Epidermal melanocyte (primary cell): Measurements from ENCODE around the gene NTM.
"Not testable (repeated sequence)": the region's sequence is repeated elsewhere in the genome, so short reads cannot be mapped to it uniquely, and the experiment has no call there.

Experiments
- DNase-seq: peaks from one replicate; pipeline ENCODE4 v3.0.0; 2011; ENCODE audit warnings: low spot score; ENCODE audit not compliant: insufficient read length

The NTM gene

DNA sequence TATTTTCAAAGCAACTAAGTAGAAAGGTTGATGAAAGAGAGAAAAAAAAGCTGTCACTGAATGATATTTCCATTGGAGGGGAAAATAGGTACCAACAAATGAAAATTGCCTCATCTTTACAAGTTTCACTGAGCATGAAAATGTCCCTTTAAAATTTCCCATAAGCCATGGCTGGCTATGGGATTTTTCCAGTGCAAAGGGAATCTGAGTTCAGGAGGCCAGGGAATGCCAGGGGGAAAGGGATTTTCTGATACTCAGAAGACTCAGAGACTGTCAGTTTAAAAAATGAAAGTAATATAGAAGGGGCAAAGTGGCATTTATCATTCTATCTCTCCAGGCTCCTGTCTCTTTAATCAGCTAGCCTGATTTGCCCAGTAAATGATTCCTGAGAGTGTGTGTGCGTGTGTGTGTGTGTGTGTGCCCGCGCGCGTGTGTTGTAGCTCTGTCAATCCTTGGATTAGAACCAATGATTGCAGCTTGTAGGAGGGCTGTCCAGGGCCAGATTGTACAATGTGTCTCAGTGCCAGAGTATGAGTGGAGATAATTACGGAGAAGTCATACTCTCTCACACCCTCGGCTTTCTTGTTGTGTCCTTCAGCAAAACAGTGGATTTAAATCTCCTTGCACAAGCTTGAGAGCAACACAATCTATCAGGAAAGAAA lies at the start of gene NTM:
TSS of gene NTM (plus strand) at position 526 of the 662 bp plus-strand sequence.
- DNase-seq: no peak

DNA sequence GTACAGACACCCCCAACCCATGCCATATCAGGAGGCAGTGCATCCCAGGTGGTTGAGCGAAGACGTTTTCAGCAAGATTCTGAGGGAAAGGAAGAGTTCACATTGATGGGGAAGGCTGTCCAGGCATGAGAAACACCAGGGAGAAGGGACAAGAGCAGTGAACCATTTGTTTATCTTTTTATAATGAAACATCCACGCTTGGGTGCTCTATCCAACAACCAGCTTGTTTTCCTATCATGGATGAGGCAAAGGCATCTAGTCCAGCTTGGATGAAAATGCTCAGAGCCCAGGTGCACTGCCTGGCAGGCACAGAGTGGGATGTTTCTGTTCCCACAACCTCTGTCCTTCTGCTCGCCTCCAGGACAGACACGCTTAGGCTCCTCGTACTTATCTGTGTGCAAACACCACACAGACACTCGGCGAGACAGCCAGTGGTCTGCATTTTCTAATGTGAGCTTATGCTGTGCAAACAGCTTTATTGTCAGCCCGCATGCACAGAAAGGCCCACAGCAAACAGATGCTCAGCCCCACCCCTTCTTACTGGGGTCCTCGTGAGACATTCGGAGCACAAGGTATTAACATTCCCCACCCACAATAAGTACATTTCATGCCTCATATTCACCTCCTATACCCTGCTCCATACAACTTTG lies 45.4 kb upstream of the NTM start:
- no peak for DNase-seq

DNA sequence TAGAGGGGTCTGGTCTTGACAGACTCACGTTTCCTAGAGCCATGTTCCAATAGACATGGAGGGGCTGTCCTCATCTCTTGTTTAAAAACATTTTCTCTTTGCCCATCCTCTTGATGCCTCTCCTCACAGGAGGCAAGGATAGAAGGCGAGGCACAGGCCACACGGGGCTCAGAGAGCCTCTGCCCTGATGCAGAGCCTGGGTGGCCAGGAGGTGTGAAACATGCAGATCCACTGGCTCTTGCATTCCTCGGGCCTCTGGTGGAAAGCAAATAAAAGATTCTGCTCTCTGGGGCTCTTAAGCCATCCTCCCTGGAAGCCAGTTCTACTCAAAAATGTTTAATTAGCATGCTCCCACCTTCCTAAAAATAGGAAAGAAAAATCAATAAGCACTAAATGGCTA lies 43.6 kb upstream of the NTM start:
- DNase-seq: no peak

DNA sequence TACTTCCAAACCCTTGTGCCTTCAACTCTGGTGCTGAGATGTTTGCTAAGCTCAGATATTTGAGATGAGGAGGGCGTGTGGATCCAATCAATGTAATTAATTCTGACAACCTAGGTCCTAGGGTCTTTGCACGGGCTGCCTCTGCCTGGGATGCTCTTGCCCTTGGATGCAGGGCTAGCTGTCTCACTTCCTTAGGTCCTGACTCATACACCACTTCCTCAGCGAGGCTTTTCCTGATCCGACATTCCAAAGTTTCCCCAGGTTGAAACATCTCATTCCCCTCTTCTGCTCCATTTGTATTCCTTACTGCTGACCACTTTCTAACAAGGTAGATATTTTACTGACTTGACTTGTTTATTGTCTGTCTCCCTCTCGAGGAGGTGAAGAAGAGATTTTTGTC lies 43.0 kb upstream of the NTM start:
- no peak for DNase-seq

DNA sequence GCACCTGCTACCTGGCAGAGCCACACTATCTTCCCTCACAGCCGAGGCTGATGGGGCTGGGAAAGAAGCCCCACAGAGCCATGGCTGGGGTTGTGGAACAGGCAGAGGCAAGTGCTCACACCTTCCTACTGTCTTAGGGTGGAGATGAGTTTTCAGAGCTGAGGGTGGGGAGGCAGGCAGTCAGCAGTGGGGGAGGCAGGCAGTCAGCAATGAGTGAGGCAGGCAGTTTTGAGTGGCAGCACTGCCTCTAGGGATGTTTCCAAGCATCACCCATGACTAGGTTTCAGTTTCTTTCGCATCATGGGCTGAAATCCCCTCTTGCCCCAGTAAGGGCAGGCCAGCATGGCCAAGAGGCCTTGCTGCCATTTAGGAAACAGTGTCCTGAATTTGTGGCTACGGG lies 41.6 kb upstream of the NTM start:
- DNase-seq: no peak

DNA sequence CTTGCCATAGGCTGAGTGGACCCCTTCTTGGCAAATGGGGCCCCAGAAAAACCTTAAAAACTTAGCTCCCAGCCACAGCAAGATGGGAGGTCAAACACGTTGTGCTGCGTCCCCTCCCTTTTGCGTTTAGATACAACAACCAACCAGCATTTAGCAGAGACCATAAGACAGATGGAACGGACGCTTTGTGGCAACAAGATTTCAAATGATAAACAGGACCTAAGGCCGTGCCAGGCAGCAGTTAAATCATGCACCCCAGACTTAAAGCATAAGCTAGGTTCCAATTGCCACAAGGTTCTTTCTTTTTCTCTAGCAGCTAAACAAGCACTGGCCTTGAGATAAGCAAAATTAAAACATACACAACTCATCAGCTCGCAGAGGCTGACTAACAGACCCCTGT lies 39.4 kb upstream of the NTM start:
- DNase-seq: no peak

DNA sequence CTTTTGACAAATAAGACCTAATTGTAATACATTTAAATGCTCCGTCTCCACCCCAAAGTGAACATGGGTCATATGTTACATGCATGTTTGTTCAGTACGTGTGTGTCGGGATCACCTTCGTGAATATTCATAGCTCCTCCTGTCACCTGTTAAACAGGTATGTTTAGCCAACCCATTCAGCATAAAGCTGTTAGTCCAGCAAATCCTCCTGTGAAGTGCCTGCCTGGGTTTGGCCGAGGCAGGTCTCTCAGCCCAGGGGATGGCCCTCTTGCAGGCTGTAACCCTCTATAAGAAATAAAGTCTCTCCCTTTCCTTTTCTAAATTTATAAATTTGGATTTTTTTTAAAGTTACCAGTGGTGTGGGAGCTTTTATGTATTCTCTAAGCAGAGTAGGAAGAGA lies 38.9 kb upstream of the NTM start:
- no peak for DNase-seq

DNA sequence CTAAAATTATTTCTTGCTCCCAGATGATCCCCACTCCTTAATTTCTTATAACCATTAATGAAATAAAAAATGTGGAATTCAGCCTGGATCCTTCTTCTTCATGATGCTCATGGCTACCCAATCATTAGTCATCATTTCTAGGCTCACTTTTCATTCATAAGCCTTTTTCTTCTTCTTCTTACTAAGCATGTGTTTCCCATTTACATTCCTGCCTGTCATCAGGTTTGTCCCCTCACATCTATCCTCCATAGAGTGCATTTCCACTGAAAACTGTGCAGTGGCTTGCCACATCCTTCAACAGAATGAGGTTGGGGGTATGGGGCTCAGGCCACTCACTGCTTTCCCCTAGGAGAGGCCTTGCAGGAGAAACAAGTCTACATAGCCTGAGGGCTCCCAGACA lies 35.8 kb upstream of the NTM start:
- no peak for DNase-seq

DNA sequence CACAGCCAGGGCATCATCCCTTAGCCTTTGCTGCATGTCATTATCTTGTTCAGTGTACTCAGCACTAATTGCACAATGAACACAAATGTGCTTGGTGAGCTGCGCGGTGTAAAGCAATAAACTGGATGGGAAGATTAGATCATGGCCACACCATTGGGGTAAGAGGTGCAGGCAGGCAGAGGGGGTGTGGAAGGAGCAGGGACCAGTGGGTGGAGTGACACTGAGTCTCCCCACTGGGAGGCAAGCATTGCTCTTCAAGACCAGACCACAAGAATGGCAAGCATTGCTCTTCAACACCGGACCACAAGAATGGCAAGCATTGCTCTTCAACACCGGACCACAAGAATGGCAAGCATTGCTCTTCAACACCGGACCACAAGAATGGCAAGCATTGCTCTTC lies 28.5 kb upstream of the NTM start:
- DNase-seq: not testable (repeated sequence)

DNA sequence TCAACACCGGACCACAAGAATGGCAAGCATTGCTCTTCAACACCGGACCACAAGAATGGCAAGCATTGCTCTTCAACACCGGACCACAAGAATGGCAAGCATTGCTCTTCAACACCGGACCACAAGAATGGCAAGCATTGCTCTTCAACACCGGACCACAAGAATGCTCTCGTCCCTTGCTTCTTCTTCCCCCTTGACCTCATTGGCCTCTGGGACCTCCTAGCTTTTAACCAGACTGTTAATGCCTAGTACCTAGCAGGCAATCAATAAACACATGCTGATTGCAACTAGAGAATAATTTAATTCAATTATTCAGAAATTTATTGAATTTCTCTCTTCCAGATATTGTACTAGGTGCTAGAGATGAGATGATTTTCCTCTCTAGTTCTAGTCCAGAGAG lies 28.0 kb upstream of the NTM start:
- DNase-seq: not testable (repeated sequence)

DNA sequence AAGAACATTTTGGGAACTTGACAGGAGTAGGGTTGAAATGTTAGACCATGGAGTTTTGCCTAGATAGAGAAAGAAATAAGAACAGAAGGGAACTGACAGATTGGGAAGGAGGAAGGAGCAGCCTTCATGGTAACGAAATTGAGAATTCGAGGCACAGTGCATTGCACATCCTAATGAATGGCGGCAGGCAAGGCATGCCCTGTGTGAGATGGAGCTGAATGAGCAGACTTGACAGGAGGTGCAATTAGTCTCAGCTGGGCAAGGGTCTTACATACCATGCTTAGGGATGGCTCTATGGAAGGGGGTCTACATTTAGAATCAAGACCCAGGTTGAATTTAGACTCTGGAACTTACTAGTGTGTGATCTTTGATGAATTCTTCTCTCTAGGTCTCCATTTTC lies 25.0 kb upstream of the NTM start:
- DNase-seq: no peak

DNA sequence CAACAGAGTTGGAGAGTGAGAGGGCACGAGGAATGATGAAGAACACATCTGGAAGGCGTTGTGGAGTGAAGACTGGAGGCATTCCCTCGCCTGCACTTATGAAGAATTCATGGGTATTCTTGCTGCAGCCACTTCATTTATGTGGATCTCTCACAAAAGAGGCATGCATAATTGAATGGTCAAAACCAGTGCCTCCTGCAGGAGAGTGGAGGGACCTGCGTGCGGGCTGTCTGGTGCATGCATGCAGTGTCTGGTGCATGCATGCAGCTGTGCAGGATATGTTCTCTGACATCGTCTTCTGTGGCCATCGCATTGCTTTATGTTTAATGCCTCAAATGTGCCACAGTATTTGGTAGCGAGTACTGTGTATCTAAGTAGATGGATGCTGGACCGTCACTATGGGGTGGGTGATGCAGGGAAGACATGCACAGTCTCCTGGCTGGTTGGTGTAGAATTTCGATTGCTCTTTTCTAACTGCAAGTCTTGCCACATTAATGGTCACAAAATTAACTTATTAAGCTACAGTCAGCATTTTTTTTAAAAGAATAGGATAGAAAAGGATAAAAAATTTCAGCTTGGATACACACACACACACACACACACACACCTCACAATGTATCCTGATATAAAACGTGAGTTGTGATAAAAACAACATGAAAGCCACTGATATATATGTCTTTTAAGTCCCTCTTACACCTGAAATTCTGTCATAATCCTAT lies 20.9 kb upstream of the NTM start:
- DNase-seq: no peak

DNA sequence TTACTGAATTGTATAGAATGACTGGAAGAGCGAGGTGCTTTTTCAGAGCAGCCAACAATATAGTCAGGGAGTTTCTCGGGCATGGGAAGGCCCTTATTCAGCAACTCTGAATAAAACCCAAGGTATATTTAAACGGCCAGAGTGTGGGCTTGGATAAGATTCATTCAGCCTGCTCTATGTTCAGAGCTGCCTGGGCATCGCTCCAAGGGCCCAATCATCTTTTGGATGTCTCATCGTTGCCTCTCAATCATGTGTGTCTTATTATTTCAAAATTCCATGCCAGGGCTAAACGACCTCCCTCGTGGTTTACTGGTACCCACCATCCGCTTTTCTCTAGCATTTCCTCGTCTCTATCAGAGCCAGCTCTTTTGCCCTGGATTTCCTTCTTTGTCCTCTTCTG lies 19.5 kb upstream of the NTM start:
- DNase-seq: no peak

DNA sequence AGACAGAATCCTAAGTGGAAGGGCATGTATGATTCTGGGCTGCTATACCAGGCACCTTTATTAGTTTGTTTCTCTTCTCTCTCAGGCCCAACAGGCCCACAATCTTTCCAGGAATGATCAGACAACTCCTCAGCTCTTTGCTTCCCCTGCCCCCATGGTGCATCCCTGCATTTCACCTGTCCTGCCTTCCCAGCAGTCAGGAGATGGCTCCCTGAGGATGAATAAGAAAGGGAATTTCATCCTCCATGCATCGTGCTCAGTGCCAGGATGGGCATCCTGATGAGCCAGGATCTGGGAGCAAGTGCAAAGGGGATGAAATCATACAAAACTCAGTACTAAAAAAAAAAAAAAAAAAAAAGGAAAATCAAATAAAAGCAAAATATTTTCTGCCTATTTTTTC lies 18.6 kb upstream of the NTM start:
- no peak for DNase-seq

DNA sequence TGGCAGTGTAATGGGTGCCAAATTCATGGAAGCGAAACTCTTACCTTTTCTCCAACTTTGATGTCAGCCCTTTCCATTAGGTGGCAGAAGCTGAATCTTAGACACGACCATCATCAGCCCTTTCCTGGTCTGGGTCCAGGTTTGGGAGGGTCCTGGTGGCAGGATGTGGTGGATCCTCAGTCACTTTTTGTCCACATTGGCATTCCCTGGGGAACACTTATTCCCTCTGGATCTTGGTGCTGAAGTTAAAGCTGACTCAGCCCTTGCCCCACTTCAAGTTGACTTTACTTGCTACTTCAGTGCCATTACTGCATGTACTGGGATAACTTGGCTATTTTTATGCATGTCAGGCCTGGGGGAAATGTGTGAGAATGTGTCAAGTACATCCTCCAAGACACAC lies 16.6 kb upstream of the NTM start:
- DNase-seq: no peak

DNA sequence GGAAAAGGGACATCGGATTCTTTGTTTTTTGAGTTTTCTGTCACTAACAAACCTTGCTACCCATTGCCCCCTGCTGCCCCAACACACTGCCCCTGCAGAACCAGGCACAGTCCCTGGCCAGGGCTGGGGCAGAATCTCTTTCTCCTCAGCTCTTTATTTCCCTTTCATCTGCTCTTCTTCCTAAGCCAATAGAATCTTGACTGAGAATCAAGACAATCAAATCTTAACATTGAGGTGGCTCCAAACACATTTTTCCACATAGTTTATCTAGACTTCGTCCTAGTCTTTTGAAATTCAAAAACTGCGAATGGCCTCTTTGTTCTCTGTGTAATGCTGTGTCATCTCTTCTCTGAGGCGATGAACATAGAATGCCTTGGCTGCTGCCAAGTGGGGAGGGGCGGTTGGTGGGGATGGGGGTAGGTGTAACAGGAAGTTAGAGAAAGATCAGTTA lies 16.1 kb upstream of the NTM start:
- no peak for DNase-seq

DNA sequence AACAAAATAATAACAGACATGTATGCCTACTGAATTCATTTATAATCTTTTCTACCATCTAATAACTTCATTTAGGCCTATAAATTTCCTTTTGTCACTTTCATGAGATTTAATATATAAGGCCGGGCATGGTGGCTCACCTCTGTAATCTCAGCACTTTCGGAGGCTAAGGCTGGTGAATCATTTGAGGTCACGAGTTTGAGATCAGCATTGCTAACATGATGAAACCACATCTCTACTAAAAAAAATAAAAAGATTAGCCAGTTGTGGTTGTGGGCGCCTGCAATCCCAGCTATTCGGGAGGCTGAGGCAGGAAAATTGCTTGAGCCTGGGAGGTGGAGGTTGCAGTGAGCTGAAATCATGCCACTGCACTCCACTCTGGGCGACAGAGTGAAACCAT lies 14.2 kb upstream of the NTM start:
- DNase-seq: no peak

DNA sequence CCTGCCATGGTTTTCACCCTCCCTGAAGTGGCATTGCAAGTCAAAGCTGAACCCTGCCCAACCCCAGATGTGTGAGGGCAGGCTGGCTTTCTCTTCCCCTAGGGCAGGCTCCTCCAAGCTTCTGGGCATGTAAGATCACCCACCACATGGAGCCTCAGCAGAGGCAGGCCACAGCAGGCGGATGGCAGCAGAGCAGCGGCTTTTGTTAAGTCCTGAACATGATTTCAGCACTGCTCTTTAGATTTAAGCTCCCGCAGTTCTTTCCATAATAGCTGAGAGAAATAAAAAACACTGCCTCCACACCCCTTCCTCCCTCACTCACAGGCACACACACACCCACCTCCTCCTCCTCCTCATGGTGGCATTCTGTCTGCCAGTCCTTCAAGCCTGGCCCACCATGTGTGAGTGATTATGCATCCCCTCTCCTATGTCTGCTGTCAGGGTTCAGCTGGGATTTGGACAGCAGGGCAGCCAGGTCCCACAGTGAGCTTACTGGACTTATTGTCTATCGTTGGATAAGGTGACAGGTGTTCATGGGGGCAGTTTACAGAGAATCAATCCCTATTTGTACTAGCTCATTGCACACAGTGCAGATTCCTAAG lies 5.0 kb upstream of the NTM start:
- DNase-seq: no peak

DNA sequence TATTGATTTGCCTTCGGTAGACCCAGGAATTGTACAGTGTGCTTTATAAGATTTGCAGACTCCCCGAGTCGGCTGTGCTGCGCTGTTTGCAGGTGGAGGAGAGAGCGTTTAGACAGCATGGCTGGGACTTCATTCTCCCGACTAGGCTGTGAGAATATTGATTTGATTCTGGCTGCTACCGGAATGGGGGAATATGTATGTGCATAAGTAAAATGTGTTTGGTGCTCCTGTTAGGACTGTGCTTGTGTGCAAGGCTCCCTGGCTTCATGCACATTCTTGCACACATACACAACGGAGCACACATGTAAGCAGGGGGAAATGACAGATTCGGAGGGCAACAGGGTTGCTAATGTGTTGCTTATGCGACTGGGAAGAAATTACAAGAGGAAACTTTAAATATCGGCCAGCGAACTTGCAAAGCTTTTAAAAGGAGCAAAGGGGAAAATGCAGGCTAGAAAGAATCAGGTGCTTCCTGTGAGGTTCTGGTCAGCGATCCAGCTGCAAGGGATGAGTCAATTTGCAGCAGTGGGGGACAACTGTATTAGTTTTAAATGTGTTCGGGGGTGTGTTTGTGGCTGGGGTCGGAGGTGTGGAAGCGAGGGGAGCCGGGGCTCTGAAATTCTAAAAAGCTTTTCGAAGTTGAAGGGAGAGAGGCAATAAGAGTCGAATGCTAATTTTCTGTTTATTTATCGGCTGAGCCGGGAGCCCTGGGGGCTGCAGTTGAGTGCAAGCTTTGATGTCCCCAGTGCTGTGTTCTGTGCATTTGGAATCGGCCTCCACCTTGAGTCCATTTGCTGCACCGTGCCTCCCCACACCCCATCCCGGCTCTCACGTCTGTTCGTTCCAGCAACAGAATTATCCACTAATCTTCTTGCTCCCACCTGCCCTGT lies 731 bp downstream of the NTM start:
- no peak for DNase-seq

DNA sequence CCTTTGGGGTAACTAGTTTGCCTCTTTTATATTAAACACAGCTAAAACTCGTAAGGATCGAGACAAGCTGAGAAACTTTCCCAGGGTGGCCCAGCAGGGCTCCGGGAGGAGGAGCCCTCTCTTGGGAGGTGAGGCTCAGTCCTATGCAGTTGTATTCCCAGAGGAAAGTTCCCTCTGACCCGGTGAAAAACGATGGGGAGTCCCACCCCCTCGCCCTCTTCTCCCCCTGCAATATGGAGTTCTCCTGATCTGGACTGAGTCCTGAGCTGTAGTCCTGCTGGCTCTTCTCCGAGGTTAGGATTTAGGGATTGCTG lies 1.3 kb downstream of the NTM start:
- no peak for DNase-seq

DNA sequence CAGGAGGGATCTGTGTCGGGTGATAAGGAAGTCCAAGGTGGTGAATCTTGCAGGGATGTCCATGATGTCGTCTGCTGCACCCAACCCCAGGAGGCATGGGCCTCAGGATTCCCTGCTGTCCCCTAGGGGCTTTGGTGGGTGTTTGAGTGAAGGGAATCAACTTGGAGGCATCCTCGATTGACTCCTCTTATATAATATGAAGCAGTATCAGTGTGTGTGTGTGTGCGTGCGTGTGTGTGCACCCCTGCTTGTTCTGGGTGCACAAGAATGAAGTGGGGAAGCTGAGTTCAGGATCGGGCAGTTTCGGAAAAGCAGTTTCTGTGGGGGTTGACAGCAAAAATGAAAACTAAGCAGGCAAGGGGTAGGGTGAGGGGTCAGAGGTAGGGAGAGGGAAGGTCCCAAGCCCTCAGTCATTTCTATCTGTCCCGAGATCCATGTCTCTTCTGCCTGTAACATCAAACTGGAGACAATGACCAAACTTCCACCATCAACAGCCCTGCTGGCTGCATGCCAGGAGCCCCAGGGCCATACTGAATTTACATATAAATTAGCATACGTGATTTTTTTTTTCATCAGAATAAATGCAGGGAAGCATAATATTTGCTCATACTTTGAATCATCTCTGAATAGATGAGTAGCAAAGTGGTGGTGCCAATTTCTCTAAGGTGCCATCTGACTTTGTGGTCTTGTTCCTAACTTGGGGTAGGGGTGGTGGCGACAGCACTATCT lies 2.0 kb downstream of the NTM start:
- DNase-seq: no peak
